IMR-90 (cell line): ENCODE data around the gene SLC8A1. TPM values are rescaled to one million over a fixed set of nuclear protein-coding genes. Genes with fewer than 3 reads are reported as not detected.

Experiments
- ATAC-seq: fragments of 200-7000 bp; cut with Tn5 transposase; 2 replicates; pipeline ENCODE4 v1.9.1; 2020; ENCODE audit warnings: low read depth, mild to moderate bottlenecking, moderate library complexity
- BruUV-seq: library from RNA; stranded (reverse); fragments of 400-500 nt; replicated peaks from 2 replicates; lab custom pipeline; 2021; lab: Mats Ljungman, UMichigan
- CTCF ChIA-PET: fragments of 300-600 bp; formaldehyde crosslinking; extraction: SDS; loops from one replicate; lab custom pipeline; 2021; ENCODE audit warnings: antibody characterized with exemption; lab: Yijun Ruan, JAX
- POLR2A ChIA-PET: fragments of 300-600 bp; sonication (Branson Sonifier 250); formaldehyde crosslinking; loops from one replicate; lab custom pipeline; 2022; ENCODE audit warnings: antibody characterized with exemption; ENCODE audit not compliant: unreplicated experiment; lab: Charles Lee
- DNase-seq: peaks from one replicate; pipeline ENCODE4 v3.0.0; 2013
- H2AFZ ChIP-seq: replicated peaks from 2 replicates; pipeline ENCODE3; 2013; ENCODE audit warnings: low read length, mild to moderate bottlenecking; ENCODE audit not compliant: poor library complexity
- H2AK5ac ChIP-seq: 2 replicates; pipeline ENCODE4 v1.6.1; 2013; ENCODE audit warnings: low read depth, low read length, inconsistent platforms
- H2AK9ac ChIP-seq: replicated peaks from 2 replicates; pipeline ENCODE3; 2013; ENCODE audit warnings: mild to moderate bottlenecking, low read depth, low read length, moderate library complexity; ENCODE audit not compliant: poor library complexity
- H2BK120ac ChIP-seq: 2 replicates; pipeline ENCODE4 v1.6.1; 2013; ENCODE audit warnings: low read depth, low read length, inconsistent platforms
- H2BK15ac ChIP-seq: 3 replicates; pipeline ENCODE4 v1.6.1; 2013; ENCODE audit warnings: low read depth, low read length, inconsistent platforms
- H2BK20ac ChIP-seq: 2 replicates; pipeline ENCODE4 v1.6.1; 2013; ENCODE audit warnings: low read depth, mild to moderate bottlenecking, inconsistent platforms, low read length, moderate library complexity
- H2BK5ac ChIP-seq: 2 replicates; pipeline ENCODE4 v1.6.1; 2013; ENCODE audit warnings: mild to moderate bottlenecking, low read depth, low read length, inconsistent platforms; ENCODE audit not compliant: poor library complexity, severe bottlenecking
- H3K14ac ChIP-seq: replicated peaks from 2 replicates; pipeline ENCODE4 v1.6.1; 2013; ENCODE audit warnings: low read depth, low read length, inconsistent platforms
- H3K18ac ChIP-seq: 2 replicates; pipeline ENCODE4 v1.6.1; 2013; ENCODE audit warnings: low read depth, low read length, control low read depth
- H3K23ac ChIP-seq: 2 replicates; pipeline ENCODE4 v1.6.1; 2013; ENCODE audit warnings: low read depth, low read length, inconsistent platforms
- H3K27ac ChIP-seq: 2 replicates; pipeline ENCODE4 v1.5.1; 2013; ENCODE audit warnings: mild to moderate bottlenecking, control low read depth, low read length; ENCODE audit not compliant: insufficient read depth
- H3K27me3 ChIP-seq: 2 replicates; pipeline ENCODE4 v1.6.1; 2013; ENCODE audit warnings: low read length; ENCODE audit not compliant: control insufficient read depth, insufficient read depth
- H3K36me3 ChIP-seq: 2 replicates; pipeline ENCODE4 v1.6.1; 2013; ENCODE audit warnings: low read length, mixed read lengths; ENCODE audit not compliant: control insufficient read depth, insufficient read depth
- H3K4ac ChIP-seq: 2 replicates; pipeline ENCODE4 v1.6.1; 2013; ENCODE audit warnings: low read depth, low read length, inconsistent platforms
- H3K4me1 ChIP-seq: 2 replicates; pipeline ENCODE4 v1.6.1; 2013; ENCODE audit warnings: low read length, mixed read lengths; ENCODE audit not compliant: control insufficient read depth, insufficient read depth
- H3K4me2 ChIP-seq: 2 replicates; pipeline ENCODE4 v1.6.1; 2013; ENCODE audit warnings: low read depth, mild to moderate bottlenecking, control low read depth, low read length, moderate library complexity
- H3K4me3 ChIP-seq: 2 replicates; pipeline ENCODE4 v1.5.1; 2013; ENCODE audit warnings: low read depth, mild to moderate bottlenecking, control low read depth, low read length, moderate library complexity; ENCODE audit not compliant: insufficient read depth
- H3K56ac ChIP-seq: 2 replicates; pipeline ENCODE4 v1.6.1; 2013; ENCODE audit warnings: low read length, inconsistent platforms; ENCODE audit not compliant: insufficient read depth; ENCODE audit errors: extremely low read depth
- H3K79me1 ChIP-seq, 2 experiments: 2 replicates each; pipeline ENCODE4 v1.6.1; 2013; ENCODE audit warnings: low read length in 2 of 2, inconsistent platforms in 1 of 2, low read depth in 1 of 2
- H3K9ac ChIP-seq: 2 replicates; pipeline ENCODE4 v1.6.1; 2013; ENCODE audit warnings: low read depth, low read length, control low read depth
- H3K9me1 ChIP-seq: 2 replicates; pipeline ENCODE4 v1.6.1; 2013; ENCODE audit warnings: low read length, inconsistent platforms; ENCODE audit not compliant: insufficient read depth
- H3K9me3 ChIP-seq: 2 replicates; pipeline ENCODE4 v1.6.1; 2013; ENCODE audit warnings: low read length; ENCODE audit not compliant: control insufficient read depth, insufficient read depth
- H4K20me1 ChIP-seq: 2 replicates; pipeline ENCODE4 v1.6.1; 2013; ENCODE audit warnings: low read length, inconsistent platforms; ENCODE audit not compliant: insufficient read depth
- H4K5ac ChIP-seq: 2 replicates; pipeline ENCODE4 v1.6.1; 2013; ENCODE audit warnings: mild to moderate bottlenecking, low read depth, low read length, control low read depth
- H4K8ac ChIP-seq, 2 experiments: 2 replicates each; pipeline ENCODE4 v1.6.1; 2013; ENCODE audit warnings: low read depth in 2 of 2, low read length in 2 of 2, control low read depth in 1 of 2, inconsistent platforms in 1 of 2
- H4K91ac ChIP-seq: 2 replicates; pipeline ENCODE4 v1.6.1; 2013; ENCODE audit warnings: low read depth, low read length, inconsistent platforms; ENCODE audit not compliant: insufficient read depth
- BHLHE40 ChIP-seq: fragments of 150-350 bp; IDR thresholded peaks from 2 replicates; pipeline ENCODE4 v1.6.1; 2016; ENCODE audit warnings: mild to moderate bottlenecking, low read depth, low read length
- CEBPB ChIP-seq: IDR thresholded peaks from 2 replicates; pipeline ENCODE4 v1.6.1; 2012; ENCODE audit warnings: low read depth, low read length, improper control_type of control experiment
- CHD1 ChIP-seq: IDR thresholded peaks from 2 replicates; pipeline ENCODE4 v1.6.1; 2012; ENCODE audit warnings: low read depth, low read length, improper control_type of control experiment
- CTCF ChIP-seq: conservative IDR thresholded peaks from 2 replicates; pipeline ENCODE4 v1.5.1; 2012; ENCODE audit warnings: mild to moderate bottlenecking, low read depth, low read length, improper control_type of control experiment
- ELK1 ChIP-seq: fragments of 150-350 bp; IDR thresholded peaks from 2 replicates; pipeline ENCODE4 v1.6.1; 2016; ENCODE audit warnings: low read depth, mild to moderate bottlenecking, low read length, moderate library complexity, borderline replicate concordance
- FOS ChIP-seq: fragments of 150-350 bp; IDR thresholded peaks from 2 replicates; pipeline ENCODE4 v1.6.1; 2016; ENCODE audit warnings: low read depth, low read length
- MAFK ChIP-seq: IDR thresholded peaks from 2 replicates; pipeline ENCODE4 v1.6.1; 2012; ENCODE audit warnings: low read depth, low read length, improper control_type of control experiment
- MAZ ChIP-seq: IDR thresholded peaks from 2 replicates; pipeline ENCODE4 v1.6.1; 2012; ENCODE audit warnings: low read depth, mild to moderate bottlenecking, low read length, improper control_type of control experiment, moderate library complexity, borderline replicate concordance
- MXI1 ChIP-seq: IDR thresholded peaks from 2 replicates; pipeline ENCODE4 v1.6.1; 2012; ENCODE audit warnings: low read depth, mild to moderate bottlenecking, low read length, moderate library complexity, borderline replicate concordance
- NFE2L2 ChIP-seq: fragments of 150-350 bp; IDR thresholded peaks from 2 replicates; pipeline ENCODE4 v1.6.1; 2016; ENCODE audit warnings: low read depth, mild to moderate bottlenecking, low read length
- POLR2A ChIP-seq: IDR thresholded peaks from 2 replicates; pipeline ENCODE4 v1.6.1; 2012; ENCODE audit warnings: mild to moderate bottlenecking, low read depth, low read length
- RAD21 ChIP-seq: IDR thresholded peaks from 2 replicates; pipeline ENCODE4 v1.6.1; 2012; ENCODE audit warnings: low read length, improper control_type of control experiment
- RCOR1 ChIP-seq: IDR thresholded peaks from 2 replicates; pipeline ENCODE4 v1.6.1; 2012; ENCODE audit warnings: mild to moderate bottlenecking, low read length, improper control_type of control experiment; ENCODE audit not compliant: insufficient replicate concordance
- RFX5 ChIP-seq: IDR thresholded peaks from 2 replicates; pipeline ENCODE4 v1.8.0; 2012; ENCODE audit warnings: low read depth, mild to moderate bottlenecking, low read length, moderate library complexity
- SMC3 ChIP-seq: fragments of 150-350 bp; IDR thresholded peaks from 2 replicates; pipeline ENCODE4 v1.6.1; 2016; ENCODE audit warnings: low read depth, mild to moderate bottlenecking, antibody characterized with exemption, low read length, moderate library complexity
- USF2 ChIP-seq: fragments of 150-350 bp; IDR thresholded peaks from 2 replicates; pipeline ENCODE4 v1.6.1; 2017; ENCODE audit warnings: mild to moderate bottlenecking, antibody characterized with exemption, low read length, low read depth
- WGBS, 2 experiments: methylation state at CpG; one replicate each; pipeline versions ENCODE4 v1.1.5 to v1.1.7; 2013; ENCODE audit warnings: missing lambda C conversion rate in 2 of 2; ENCODE audit not compliant: insufficient read length in 1 of 2; ENCODE audit errors: extremely low coverage in 2 of 2; 5-methylcytosine and 5-hydroxymethylcytosine counted together
- dilution Hi-C: fragments of 300-500 bp; cut with HindIII; formaldehyde crosslinking; loops from one replicate; pipeline ENCODE4 v1.14.3; 2018; ENCODE audit warnings: low sequenced_read_pairs; ENCODE audit not compliant: unreplicated experiment
- in situ Hi-C: fragments of 300-500 bp; cut with MboI; formaldehyde crosslinking; loops from 3 replicates; pipeline ENCODE4 v1.14.3; 2019; ENCODE audit warnings: low sequenced_read_pairs, inconsistent platforms, mixed read lengths
- intact Hi-C: fragments of 100-400 bp; cut with micrococcal nuclease; formaldehyde crosslinking; loops from 2 replicates; pipeline ENCODE4 v1.10.0; 2022
- polyA plus RNA-seq, 3 experiments: library from polyadenylated mRNA; depleted of rRNA; stranded (reverse); fragments of >200 nt; gene quantifications; 2 replicates each; pipeline ENCODE4 v1.2.3, GENCODE V29; 2012; ENCODE audit warnings: low replicate concordance in 1 of 3
- total RNA-seq: library from RNA; depleted of rRNA; stranded (reverse); fragments of >200 nt; gene quantifications from 2 replicates; pipeline ENCODE4 v1.2.3, GENCODE V29; 2012

SLC8A1 gene
- total and polyA plus RNA-seq, 2 of the 4 experiments (the other 2 are of a cell fraction), result 7.7 to 57.0 TPM

- in situ Hi-C loops (no loop called here), dilution Hi-C loops (no loop called here), intact Hi-C loops (no loop called here)
- no peak overlapping the region for H3K9ac ChIP-seq
- H3K9me1 ChIP-seq, result peaks cover 10% of the 10 kb centered on the region
- ChIA-PET POLR2A (no interaction called here), CTCF (interaction anchor here (0.6 kb wide), 1 partner anchor 337 kb away, joined by 3 read pairs; no protein-coding TSS in a partner anchor)
- peak overlapping the region; percentile 47; the same call in 1 of the 2 replicates for H2BK20ac ChIP-seq
- H3K9me3 ChIP-seq, result no peaks in the 10 kb centered on the region
- no peaks in the 10 kb centered on the region for H3K27me3 ChIP-seq
- peak overlapping the region; percentile 86; the same call in 1 of the 2 replicates for H4K5ac ChIP-seq
- H3K23ac ChIP-seq, result peak overlapping the region; percentile 47; the same call in 1 of the 2 replicates
- peak overlapping the region; percentile 15 for H2BK5ac ChIP-seq
- no peak overlapping the region for H2AFZ ChIP-seq
- no peak overlapping the region for H3K27ac ChIP-seq
- no peaks in the 10 kb centered on the region for H4K20me1 ChIP-seq
- H3K4ac ChIP-seq, result peak overlapping the region; percentile 42; the same call in 1 of the 2 replicates
- TF ChIP-seq RCOR1 (no peak), USF2 (no peak), MAFK (no peak), RAD21 (no peak), MXI1 (no peak), CHD1 (no peak), SMC3 (no peak), CTCF (no peak), RFX5 (no peak), CEBPB (no peak), ELK1 (no peak), FOS (no peak), MAZ (no peak), POLR2A (no peak), BHLHE40 (no peak), NFE2L2 (no peak)
- 0 out of 2 replicates have a peak overlapping the region, but pooled peaks have one; percentile 39 for H4K91ac ChIP-seq
- no peak overlapping the region for H2AK9ac ChIP-seq
- ATAC-seq (no peak), DNase-seq (no peak)
- H4K8ac ChIP-seq, result peak overlapping the region; percentile 37 to 44; a peak in 3 of 4 replicates
- BruUV-seq, result no TSS peak
- H3K36me3 ChIP-seq, result peaks cover 2% of the 10 kb centered on the region; the same call in 1 of the 2 replicates
- H2BK120ac ChIP-seq, result peak overlapping the region; percentile 51; the same call in 1 of the 2 replicates
- H3K4me3 ChIP-seq, result no peak overlapping the region
- H3K18ac ChIP-seq, result peak overlapping the region; percentile 79; the same call in 1 of the 2 replicates
- no peak overlapping the region for H3K4me2 ChIP-seq
- 0 out of 2 replicates have a peak overlapping the region, but pooled peaks have one; percentile 17 for H2AK5ac ChIP-seq
- no peak overlapping the region for H3K56ac ChIP-seq
- H2BK15ac ChIP-seq, result peak overlapping the region; percentile 32; the same call in 1 of the 3 replicates
- peaks cover 17% of the 10 kb centered on the region for H3K4me1 ChIP-seq
- WGBS, 2 experiments, result no CpG with 5 or more reads among the region's 5 CpGs
- H3K14ac ChIP-seq, result no peak overlapping the region
- peaks cover 6 to 18% of the 10 kb centered on the region in 2 experiments for H3K79me1 ChIP-seq
Observed at GRCh38 chr2:40120957-40121356, 330.9 kb downstream of the SLC8A1 start.
